HCT116 (cell line): ENCODE data around the gene TAL2.

ENCODE experiments used
- ELF1 ChIP-seq: IDR thresholded peaks from 2 replicates; pipeline ENCODE4 v1.6.1; 2012; ENCODE audit warnings: low read depth, borderline replicate concordance
- EZH2 ChIP-seq: fragments of 200-600 bp; sonication (generic); IDR thresholded peaks from 2 replicates; pipeline ENCODE4 v1.6.1; 2017; ENCODE audit warnings: antibody characterized with exemption, mixed run types
- EZH2phosphoT487 ChIP-seq: fragments of 200-600 bp; IDR thresholded peaks from 2 replicates; pipeline ENCODE4 v1.6.1; 2018; ENCODE audit warnings: antibody characterized with exemption, borderline replicate concordance
- POLR2A ChIP-seq: IDR thresholded peaks from 2 replicates; pipeline ENCODE4 v1.7.0; 2011; ENCODE audit warnings: borderline replicate concordance; ENCODE audit not compliant: insufficient read depth, insufficient read length; ENCODE audit errors: extremely low read depth
- SP1 ChIP-seq: IDR thresholded peaks from 2 replicates; pipeline ENCODE4 v1.6.1; 2012; ENCODE audit warnings: low read depth
- ZNF274 ChIP-seq: fragments of 200-500 bp; sonication (Bioruptor generic); IDR thresholded peaks from 2 replicates; pipeline ENCODE4 v1.6.1; 2014; ENCODE audit warnings: mild to moderate bottlenecking, low read depth, low read length, inconsistent platforms
- TF ChIP-seq, protein P1 (sequence below), 3 experiments: fragments of 200-600 bp in 1 of 3; sonication (generic) in 1 of 3; IDR thresholded peaks in 2 of 3; conservative IDR thresholded peaks in 1 of 3; 2 replicates each; pipeline ENCODE4 v1.5.1; 2012 to 2017; ENCODE audit warnings: low read depth in 2 of 3, low read length in 2 of 3, antibody characterized with exemption in 1 of 3, borderline replicate concordance in 1 of 3, control low read depth in 1 of 3, mild to moderate bottlenecking in 1 of 3, mixed read lengths in 1 of 3, mixed run types in 1 of 3, moderate library complexity in 1 of 3; ENCODE audit not compliant: insufficient read depth in 1 of 3
- TF ChIP-seq, protein P2 (sequence below): IDR thresholded peaks from 2 replicates; pipeline ENCODE4 v1.6.1; 2012
- TF ChIP-seq, protein P3 (sequence below): IDR thresholded peaks from 2 replicates; pipeline ENCODE4 v1.6.1; 2012; ENCODE audit warnings: low read depth

DNA sequence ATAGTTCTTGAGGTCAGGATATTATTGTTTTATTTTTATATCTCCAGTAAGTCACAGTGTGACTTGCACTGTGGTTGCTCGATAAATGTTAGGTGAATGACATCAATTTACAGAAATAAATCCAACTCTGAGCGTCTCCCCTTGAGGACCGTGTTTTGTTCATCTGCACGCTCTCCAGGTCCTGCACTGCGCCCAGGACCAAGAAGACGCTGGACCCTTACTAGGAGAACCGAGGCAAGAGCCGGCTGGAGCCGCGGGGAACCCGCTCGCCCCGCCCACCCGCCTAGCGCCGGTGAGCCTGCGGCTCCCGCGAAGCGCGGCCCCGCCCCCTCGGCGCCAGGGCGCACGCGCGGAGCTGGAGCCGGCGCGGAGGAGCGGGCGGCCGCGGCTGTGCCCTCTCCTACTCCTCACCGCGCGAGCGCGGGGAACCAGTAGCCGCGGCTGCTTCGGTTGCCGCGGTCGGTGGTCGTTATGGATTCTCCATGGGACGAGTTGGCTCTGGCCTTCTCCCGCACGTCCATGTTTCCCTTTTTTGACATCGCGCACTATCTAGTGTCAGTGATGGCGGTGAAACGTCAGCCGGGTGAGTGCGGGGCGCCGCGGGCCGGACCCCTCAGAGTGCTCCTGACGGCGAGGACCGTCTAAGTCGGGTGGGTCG, 32.1 kb downstream of the TAL2 start, which contains the start of gene TMEM38B:
- TF ChIP-seq, protein P1, sequence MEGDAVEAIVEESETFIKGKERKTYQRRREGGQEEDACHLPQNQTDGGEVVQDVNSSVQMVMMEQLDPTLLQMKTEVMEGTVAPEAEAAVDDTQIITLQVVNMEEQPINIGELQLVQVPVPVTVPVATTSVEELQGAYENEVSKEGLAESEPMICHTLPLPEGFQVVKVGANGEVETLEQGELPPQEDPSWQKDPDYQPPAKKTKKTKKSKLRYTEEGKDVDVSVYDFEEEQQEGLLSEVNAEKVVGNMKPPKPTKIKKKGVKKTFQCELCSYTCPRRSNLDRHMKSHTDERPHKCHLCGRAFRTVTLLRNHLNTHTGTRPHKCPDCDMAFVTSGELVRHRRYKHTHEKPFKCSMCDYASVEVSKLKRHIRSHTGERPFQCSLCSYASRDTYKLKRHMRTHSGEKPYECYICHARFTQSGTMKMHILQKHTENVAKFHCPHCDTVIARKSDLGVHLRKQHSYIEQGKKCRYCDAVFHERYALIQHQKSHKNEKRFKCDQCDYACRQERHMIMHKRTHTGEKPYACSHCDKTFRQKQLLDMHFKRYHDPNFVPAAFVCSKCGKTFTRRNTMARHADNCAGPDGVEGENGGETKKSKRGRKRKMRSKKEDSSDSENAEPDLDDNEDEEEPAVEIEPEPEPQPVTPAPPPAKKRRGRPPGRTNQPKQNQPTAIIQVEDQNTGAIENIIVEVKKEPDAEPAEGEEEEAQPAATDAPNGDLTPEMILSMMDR (IDR thresholded peaks at IDR 0.05 in 2 of 3, conservative IDR thresholded peaks at IDR 0.05 in 1 of 3; ENCODE audit: borderline replicate concordance in 1 of 3, insufficient read depth in 1 of 3, low read depth in 2 of 3, low read length in 2 of 3), result no peak
- TF ChIP-seq EZH2phosphoT487 (no peak), ZNF274 (no peak), POLR2A (peak; percentile 78), EZH2 (no peak), SP1 (no peak), ELF1 (no peak)
- TF ChIP-seq, protein P2, sequence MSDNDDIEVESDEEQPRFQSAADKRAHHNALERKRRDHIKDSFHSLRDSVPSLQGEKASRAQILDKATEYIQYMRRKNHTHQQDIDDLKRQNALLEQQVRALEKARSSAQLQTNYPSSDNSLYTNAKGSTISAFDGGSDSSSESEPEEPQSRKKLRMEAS, result no peak
- TF ChIP-seq, protein P3, sequence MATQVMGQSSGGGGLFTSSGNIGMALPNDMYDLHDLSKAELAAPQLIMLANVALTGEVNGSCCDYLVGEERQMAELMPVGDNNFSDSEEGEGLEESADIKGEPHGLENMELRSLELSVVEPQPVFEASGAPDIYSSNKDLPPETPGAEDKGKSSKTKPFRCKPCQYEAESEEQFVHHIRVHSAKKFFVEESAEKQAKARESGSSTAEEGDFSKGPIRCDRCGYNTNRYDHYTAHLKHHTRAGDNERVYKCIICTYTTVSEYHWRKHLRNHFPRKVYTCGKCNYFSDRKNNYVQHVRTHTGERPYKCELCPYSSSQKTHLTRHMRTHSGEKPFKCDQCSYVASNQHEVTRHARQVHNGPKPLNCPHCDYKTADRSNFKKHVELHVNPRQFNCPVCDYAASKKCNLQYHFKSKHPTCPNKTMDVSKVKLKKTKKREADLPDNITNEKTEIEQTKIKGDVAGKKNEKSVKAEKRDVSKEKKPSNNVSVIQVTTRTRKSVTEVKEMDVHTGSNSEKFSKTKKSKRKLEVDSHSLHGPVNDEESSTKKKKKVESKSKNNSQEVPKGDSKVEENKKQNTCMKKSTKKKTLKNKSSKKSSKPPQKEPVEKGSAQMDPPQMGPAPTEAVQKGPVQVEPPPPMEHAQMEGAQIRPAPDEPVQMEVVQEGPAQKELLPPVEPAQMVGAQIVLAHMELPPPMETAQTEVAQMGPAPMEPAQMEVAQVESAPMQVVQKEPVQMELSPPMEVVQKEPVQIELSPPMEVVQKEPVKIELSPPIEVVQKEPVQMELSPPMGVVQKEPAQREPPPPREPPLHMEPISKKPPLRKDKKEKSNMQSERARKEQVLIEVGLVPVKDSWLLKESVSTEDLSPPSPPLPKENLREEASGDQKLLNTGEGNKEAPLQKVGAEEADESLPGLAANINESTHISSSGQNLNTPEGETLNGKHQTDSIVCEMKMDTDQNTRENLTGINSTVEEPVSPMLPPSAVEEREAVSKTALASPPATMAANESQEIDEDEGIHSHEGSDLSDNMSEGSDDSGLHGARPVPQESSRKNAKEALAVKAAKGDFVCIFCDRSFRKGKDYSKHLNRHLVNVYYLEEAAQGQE, result no peak
